Activated CD8-positive, alpha-beta T cell treated with anti-CD3 and anti-CD28 coated beads for 36 hours (primary cell): Measurements from ENCODE around the gene C2CD3. TPM values are rescaled to one million over a fixed set of nuclear protein-coding genes. Genes with fewer than 3 reads are reported as not detected.

Experiments used
- ATAC-seq: fragments of 200-7000 bp; cut with Tn5 transposase; one replicate; pipeline ENCODE4 v1.10.0; 2021; ENCODE audit warnings: mild to moderate bottlenecking, moderate library complexity
- CTCF ChIA-PET: fragments of 350-600 bp; sonication (Branson Sonifier 250); formaldehyde crosslinking; loops from one replicate; lab custom pipeline; 2021; ENCODE audit warnings: antibody characterized with exemption; lab: Charles Lee
- POLR2A ChIA-PET: fragments of 350-600 bp; sonication (Branson Sonifier 250); formaldehyde crosslinking; loops from one replicate; lab custom pipeline; 2021; ENCODE audit warnings: antibody characterized with exemption; lab: Charles Lee
- DNase-seq: peaks from one replicate; pipeline ENCODE4 v3.0.0-alpha.2; 2020
- H3K27ac Mint-ChIP-seq: one replicate; pipeline ENCODE4 v1.8.0; 2021; ENCODE audit warnings: mild to moderate bottlenecking, mixed read lengths
- H3K27me3 Mint-ChIP-seq: one replicate; pipeline ENCODE4 v1.8.0; 2021; ENCODE audit warnings: mixed read lengths
- H3K36me3 Mint-ChIP-seq: one replicate; pipeline ENCODE4 v1.8.0; 2021; ENCODE audit warnings: low read depth, mixed read lengths
- H3K4me1 Mint-ChIP-seq: one replicate; pipeline ENCODE4 v1.8.0; 2021; ENCODE audit warnings: low read depth, mixed read lengths
- H3K4me3 Mint-ChIP-seq: one replicate; pipeline ENCODE4 v1.8.0; 2021; ENCODE audit warnings: mild to moderate bottlenecking, moderate library complexity, mixed read lengths
- H3K9me3 Mint-ChIP-seq: one replicate; pipeline ENCODE4 v1.8.0; 2021; ENCODE audit warnings: mixed read lengths
- intact Hi-C: fragments of 100-400 bp; cut with micrococcal nuclease; formaldehyde crosslinking; loops from one replicate; pipeline ENCODE4 v1.10.0; 2022
- total RNA-seq, 2 experiments: library from RNA; stranded (reverse); gene quantifications; one replicate each; pipeline ENCODE4 v1.2.3, GENCODE V29; 2021
- TF ChIP-seq, protein P1 (sequence below): fragments of 200-600 bp; IDR thresholded peaks from one replicate; pipeline ENCODE4 v1.8.0; 2022; ENCODE audit warnings: antibody characterized with exemption, mild to moderate bottlenecking

The C2CD3 gene
- total RNA-seq, 2 experiments from 2014 or later = 22.5 to 25.6 TPM

DNA sequence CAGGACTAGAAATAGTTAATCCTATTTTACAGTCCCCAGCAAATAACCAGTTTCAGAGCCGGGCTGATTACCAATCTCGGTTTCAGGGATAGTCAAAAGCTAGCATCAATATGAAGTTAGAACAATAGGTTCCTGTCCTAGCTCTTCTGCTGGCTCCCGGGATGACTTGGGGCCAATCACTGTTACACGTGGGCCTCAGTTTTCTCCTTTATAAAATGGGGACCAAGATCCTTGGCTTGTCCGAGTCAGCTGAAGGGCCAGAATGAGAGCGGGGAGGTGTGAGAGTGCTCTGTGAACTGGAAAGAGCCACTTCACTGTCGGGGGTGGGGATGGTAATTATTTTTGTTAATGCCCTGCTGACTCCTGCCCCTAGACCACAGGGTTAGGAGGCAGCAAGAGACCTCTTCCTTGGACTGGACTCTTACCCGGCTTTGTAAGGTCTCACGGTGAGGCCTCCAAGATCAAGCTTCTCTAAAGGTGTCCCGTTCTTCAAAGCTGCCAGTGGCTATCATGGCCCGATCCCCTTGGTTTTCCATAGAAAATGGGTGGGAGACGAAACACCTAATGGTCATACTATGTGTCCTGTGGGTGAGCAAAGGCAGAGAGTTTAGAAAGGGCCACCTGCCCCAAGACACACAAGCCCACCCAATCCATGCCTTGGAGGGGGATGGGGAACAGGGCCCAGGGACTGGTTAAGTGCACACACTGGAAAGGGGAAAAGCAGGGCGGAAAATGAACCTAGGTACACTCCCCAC is 189.6 kb downstream of the C2CD3 start:
- peaks cover 59% of the 10 kb centered on the region for H3K4me1 Mint-ChIP-seq
- intact Hi-C loops = loop anchor here (5.0 to 10.0 kb wide), 2 partner anchors 36 to 194 kb away; partner anchors contain the start of genes C2CD3 and PPME1
- ChIA-PET POLR2A (interaction anchor here (0.7 to 16.4 kb wide), 9 partner anchors 11 to 101 kb away, joined by 3 to 269 read pairs (median 43); partner anchors contain the start of gene UCP3), CTCF (interaction anchor here (0.9 to 4.7 kb wide), 8 partner anchors 10 to 60 kb away, joined by 3 to 17 read pairs (median 4); no protein-coding TSS in a partner anchor)
- no peak for DNase-seq
- TF ChIP-seq, protein P1, sequence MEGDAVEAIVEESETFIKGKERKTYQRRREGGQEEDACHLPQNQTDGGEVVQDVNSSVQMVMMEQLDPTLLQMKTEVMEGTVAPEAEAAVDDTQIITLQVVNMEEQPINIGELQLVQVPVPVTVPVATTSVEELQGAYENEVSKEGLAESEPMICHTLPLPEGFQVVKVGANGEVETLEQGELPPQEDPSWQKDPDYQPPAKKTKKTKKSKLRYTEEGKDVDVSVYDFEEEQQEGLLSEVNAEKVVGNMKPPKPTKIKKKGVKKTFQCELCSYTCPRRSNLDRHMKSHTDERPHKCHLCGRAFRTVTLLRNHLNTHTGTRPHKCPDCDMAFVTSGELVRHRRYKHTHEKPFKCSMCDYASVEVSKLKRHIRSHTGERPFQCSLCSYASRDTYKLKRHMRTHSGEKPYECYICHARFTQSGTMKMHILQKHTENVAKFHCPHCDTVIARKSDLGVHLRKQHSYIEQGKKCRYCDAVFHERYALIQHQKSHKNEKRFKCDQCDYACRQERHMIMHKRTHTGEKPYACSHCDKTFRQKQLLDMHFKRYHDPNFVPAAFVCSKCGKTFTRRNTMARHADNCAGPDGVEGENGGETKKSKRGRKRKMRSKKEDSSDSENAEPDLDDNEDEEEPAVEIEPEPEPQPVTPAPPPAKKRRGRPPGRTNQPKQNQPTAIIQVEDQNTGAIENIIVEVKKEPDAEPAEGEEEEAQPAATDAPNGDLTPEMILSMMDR = no peak
- no peak for ATAC-seq
- H3K27me3 Mint-ChIP-seq = no peaks in the 10 kb centered on the region
- H3K36me3 Mint-ChIP-seq = peaks cover 59% of the 10 kb centered on the region
- H3K4me3 Mint-ChIP-seq = peak overlapping the region; percentile 86
- peak overlapping the region; percentile 98 for H3K27ac Mint-ChIP-seq
- no peaks in the 10 kb centered on the region for H3K9me3 Mint-ChIP-seq

DNA sequence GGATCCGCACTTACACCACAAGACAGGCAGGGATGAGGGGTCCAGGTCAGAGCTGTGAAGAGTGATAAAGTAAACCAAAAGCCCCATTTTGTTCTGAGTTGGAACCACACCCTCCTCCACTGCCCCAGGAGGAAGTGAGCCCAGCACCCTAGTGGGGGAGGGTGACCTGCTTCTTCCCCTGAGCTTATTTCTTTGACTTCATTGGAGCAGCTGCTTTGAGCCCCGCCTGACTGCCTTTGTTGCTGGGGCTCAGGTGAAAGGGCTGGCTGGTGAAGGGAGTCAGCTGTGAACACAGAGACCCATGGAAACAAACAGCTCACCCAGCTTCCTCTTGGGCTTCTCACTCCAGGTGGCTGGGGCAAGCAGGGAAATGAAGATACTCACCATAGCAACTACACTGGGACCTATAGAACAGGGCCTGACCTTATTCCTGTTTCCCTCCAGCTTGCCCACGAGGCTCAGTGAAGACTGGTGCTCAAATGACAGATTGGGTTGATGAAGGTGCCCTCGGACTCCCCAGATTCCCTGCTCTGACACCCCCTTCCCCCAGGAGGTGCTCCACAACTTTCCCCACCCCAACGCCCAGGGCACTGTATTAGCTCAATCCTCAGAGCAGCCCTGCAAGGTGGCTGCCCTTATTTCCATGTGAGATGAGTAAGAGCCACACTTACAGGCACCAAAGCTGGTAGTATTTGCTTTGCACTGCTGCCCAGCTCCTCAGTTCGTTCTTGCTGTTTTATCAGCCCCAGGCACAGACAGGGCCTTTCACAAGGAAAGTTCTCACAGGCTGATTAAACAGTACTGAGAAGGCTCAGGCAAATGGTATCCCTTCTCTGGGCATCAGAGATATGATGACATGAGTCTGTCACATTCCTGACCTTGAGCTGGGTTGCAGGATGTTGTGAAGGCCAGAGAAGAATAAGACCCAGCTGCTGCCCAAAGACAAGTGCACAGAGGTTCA is 190.5 kb downstream of the C2CD3 start:
- TF ChIP-seq, protein P1 = no peak
- ATAC-seq (peak; percentile 52), DNase-seq (peak; percentile 90)
- Mint-ChIP-seq H3K4me1 (peaks cover 61% of the 10 kb centered on the region), H3K27me3 (no peaks in the 10 kb centered on the region), H3K36me3 (peaks cover 68% of the 10 kb centered on the region), H3K4me3 (peak overlapping the region; percentile 86), H3K9me3 (no peaks in the 10 kb centered on the region), H3K27ac (peak overlapping the region; percentile 98)
- CTCF ChIA-PET = interaction anchor here (0.7 to 4.7 kb wide), 15 partner anchors 10 to 61 kb away, joined by 3 to 17 read pairs (median 4); no protein-coding TSS in a partner anchor
- intact Hi-C loops = loop anchor here (5.0 to 10.0 kb wide), 2 partner anchors 37 to 195 kb away; partner anchors contain the start of genes C2CD3 and PPME1
- POLR2A ChIA-PET = interaction anchor here (0.7 to 16.4 kb wide), 9 partner anchors 10 to 103 kb away, joined by 3 to 269 read pairs (median 43); partner anchors contain the start of gene UCP3

DNA sequence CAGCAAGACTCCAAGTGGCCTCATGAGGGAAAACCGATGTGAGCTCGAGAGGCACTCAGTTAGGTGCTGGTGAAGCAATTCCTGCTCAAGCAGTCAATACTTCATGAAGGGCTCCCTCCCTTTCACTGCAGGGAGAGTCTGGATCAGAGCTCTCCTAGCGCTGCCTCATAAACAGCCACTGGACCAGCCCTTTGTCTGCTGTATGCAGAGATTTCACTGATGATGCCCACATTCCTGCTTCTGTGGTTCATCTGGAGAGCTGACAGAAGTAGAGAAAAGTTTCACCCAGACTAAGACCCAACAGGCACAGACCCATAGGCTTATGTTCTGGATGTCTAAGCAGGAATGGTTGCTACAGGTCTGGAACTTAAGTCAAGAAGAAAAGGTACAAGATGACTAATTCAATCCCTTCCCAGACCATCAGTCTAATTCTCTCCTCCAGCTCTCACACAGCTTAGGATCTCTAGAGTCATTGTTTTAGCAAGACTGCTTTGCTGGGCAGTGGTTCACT is 192.2 kb downstream of the C2CD3 start:
- no peak for DNase-seq
- peak overlapping the region; percentile 63 for H3K4me3 Mint-ChIP-seq
- intact Hi-C loops = no loop called here
- H3K27me3 Mint-ChIP-seq = no peaks in the 10 kb centered on the region
- H3K4me1 Mint-ChIP-seq = peaks cover 70% of the 10 kb centered on the region
- ChIA-PET CTCF (interaction anchor here (2.3 to 2.9 kb wide), 2 partner anchors 8 to 16 kb away, joined by 6 to 13 read pairs; no protein-coding TSS in a partner anchor), POLR2A (interaction anchor here (4.8 to 16.4 kb wide), 4 partner anchors 8 to 37 kb away, joined by 46 to 269 read pairs (median 128); partner anchors contain the start of gene UCP3)
- H3K9me3 Mint-ChIP-seq = no peaks in the 10 kb centered on the region
- TF ChIP-seq, protein P1 = no peak
- ATAC-seq = no peak
- H3K36me3 Mint-ChIP-seq = peaks cover 85% of the 10 kb centered on the region
- H3K27ac Mint-ChIP-seq = peak overlapping the region; percentile 98

DNA sequence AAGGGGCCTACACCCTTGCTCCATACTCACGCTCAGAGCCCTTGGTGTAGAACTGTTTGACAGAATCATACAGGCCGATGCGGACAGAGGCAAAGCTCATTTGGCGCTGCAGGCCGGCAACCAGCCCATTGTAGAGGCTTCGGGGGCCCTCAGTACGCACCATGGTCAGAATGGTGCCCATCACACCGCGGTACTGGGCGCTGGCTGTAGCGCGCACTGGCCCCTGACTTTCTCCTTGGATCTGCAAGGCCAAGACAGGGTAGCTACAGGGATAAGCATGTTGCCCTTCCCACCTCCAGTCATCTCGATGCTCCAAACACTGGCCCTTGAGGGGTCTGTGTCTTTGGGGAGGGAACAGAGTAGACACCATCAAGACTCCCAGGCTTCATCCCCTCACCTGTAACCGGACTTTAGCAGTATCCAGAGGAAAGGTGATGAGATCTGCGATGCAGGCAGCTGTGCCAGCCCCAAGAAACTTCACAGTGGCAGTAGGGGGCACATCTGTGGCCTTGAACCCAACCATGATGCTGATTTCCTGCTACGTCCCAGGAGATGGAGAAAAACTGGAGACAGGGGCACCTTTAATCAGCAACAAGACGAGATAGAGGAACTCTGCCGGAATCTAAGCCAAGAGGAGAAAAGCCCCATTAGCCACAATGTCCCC is 192.8 kb downstream of the C2CD3 start:
- H3K27ac Mint-ChIP-seq = peak overlapping the region; percentile 98
- intact Hi-C loops = no loop called here
- no peak overlapping the region for H3K4me3 Mint-ChIP-seq
- peaks cover 74% of the 10 kb centered on the region for H3K4me1 Mint-ChIP-seq
- ChIA-PET CTCF (no interaction called here), POLR2A (interaction anchor here (4.8 to 16.4 kb wide), 4 partner anchors 7 to 37 kb away, joined by 46 to 269 read pairs (median 128); partner anchors contain the start of gene UCP3)
- no peaks in the 10 kb centered on the region for H3K9me3 Mint-ChIP-seq
- DNase-seq = no peak
- H3K36me3 Mint-ChIP-seq = peaks cover 87% of the 10 kb centered on the region
- TF ChIP-seq, protein P1 = no peak
- H3K27me3 Mint-ChIP-seq = no peaks in the 10 kb centered on the region
- ATAC-seq = no peak
